GM18909 (cell line): Measurements from ENCODE around the gene DHRS13.
"Not testable (repeated sequence)": the region's sequence is repeated elsewhere in the genome, so short reads cannot be mapped to it uniquely, and the experiment has no call there.

Source experiments
- ATAC-seq: cut with Tn5 transposase; IDR thresholded peaks from one replicate; pipeline ENCODE4 v1.9.1; 2021; ENCODE audit warnings: mild to moderate bottlenecking; ENCODE audit not compliant: unreplicated experiment, poor library complexity

Gene DHRS13

GRCh38 chr17:28937044-28937729 lies 34.3 kb upstream of the DHRS13 start:
- ATAC-seq = no peak

DNA sequence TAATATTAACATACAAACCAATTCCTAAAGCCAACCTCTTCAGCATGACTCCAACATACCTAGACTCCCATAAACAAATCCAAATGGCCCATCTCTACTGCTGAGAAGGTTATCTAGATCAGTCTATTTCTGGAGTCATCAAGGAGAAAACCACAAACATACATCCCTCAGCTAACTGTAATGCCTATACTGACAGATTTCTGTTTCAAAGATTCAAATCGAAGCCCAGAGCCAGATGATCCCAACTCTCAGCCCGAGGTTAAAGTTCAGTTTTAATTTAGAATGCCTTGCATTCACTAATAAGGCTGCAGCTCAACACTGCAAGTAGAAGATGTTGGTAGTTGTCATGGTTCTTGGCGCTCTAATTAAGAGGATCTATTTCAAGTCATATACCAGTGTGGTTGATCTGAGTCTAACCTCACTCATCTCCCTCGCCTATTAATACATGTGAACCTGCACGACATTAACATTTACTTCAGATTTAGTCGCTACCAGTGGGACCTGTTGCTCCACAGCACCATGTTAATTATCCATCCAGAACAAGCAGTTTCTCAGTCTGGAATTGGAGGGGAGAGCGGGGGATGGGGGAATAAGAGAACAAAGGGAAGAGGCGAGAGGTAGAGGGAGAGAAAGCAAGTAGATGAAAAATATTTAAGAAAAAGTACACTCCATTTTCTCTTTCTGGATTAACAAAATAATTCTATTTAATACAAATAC lies 33.0 kb upstream of the DHRS13 start:
- ATAC-seq = no peak

DNA sequence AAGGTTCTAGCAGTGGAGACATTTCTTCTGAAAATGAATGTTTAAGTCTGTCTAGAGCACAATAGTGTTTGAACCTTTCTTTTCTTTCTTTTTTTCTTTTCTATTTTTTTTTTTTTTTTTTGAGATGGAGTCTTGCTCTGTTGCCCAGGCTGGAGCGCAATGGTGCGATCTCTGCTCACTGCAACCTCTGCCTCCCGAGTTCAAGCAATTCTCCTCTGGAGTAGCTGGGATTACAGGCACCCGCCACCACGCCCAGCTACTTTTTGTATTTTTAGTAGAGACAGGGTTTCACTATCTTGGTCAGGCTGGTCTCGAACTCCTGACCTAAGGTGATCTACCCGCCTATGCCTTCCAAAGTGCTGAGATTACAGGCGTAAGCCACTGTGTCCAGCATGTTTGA lies 31.6 kb upstream of the DHRS13 start:
- ATAC-seq = not testable (repeated sequence)

DNA sequence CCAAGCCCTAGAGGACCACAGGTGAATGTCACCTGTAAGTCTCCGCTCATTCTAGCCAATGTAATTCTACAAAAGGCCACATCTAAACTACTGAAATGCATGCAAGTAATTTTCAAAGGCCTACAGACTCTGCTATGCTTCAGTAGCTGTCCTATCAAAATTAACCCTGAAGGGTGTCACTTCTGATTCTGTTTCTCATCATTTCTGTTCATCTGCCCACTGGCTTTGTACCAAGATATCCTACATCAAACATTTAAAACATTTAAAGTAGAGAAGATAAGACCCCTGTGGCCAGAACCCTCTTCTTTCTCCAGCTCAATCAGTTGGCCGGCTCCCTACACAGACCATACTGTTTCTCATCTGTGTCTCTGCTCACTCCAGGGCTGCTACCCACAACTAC lies 26.9 kb upstream of the DHRS13 start:
- no peak for ATAC-seq

DNA sequence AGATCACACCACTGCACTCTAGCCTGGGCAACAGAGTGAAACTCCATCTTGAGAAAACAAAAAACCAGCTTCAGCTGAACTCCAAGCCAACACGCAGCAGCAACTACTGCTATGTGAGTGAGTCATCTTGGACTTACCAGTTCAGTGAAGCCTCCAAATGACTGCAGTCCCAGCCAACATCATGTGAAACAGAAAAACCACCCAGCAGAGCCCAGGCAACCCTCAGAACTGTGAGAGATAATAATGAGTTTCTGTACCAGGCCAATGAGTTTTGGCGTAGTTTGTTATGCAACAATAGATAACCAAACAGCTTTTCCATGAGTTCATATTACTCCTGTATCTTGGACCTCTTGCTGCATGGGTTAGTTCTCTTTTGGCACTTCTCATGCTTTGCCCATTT lies 25.2 kb upstream of the DHRS13 start:
- no peak for ATAC-seq

GRCh38 chr17:28926786-28927185 lies 23.9 kb upstream of the DHRS13 start:
- no peak for ATAC-seq

- no peak for ATAC-seq
These were observed 23.5 kb upstream of the DHRS13 start for GRCh38 chr17:28926366-28926765.

DNA sequence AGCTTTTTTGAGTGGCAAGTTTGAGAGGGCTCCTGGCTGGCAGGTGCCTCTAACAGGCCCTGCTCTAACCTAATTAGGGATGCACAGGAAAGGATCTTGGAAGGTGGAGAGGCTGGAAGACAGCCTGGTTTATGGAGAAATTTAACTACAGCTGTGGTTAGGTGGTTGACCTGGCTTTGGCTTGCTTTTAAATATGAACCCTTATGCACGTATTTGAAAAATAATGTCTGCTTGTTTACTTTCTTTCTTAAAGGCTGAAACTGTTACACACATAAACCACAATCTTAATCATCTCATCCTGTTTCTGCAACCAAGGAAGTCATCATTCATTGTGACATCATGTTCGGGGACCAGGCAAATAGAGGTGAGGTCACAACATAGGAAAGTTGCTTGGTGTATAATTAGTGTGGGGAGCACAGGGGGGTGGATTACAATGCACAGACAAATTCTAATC lies 23.1 kb upstream of the DHRS13 start:
- ATAC-seq = no peak

DNA sequence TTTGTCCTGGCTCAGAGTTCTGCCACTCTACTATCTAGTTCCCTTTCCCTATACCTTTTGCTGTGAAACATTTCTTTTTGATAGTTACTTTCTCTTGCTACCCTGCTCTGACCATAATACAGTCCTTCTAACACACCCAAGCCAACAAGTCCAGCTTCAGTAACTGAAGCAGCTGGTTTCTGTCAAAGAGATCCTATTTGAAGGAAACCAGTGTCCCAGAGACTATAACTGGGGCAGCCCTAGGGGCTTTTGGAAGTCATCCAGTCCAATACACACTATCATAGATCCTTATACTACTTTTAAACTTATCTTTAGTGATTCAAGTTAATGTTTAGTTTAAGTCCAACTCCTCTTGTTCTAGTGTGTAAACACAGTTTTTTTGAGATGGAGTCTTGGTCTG lies 17.3 kb upstream of the DHRS13 start:
- ATAC-seq = no peak

DNA sequence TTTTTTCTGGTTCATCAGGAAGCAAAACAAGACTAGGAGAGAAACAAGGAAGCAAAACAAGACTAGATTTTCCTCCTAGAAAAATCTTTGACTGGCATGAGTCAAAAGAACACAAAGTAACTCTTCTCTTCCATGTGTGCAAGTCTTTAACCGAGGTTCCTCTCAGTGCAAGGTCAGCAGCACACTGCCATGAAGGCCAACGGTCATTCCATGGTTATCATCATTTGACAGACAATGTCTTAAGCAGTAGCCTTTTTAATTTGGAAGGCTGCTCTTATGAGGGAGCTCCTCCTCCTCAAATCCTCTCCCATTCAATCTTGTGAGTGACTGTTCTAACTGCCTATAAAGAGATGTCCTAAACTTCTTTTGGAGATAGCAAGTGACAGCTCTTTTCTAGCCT lies 15.4 kb upstream of the DHRS13 start:
- no peak for ATAC-seq

- no peak for ATAC-seq
These were observed 14.6 kb upstream of the DHRS13 start for GRCh38 chr17:28917465-28917864.

DNA sequence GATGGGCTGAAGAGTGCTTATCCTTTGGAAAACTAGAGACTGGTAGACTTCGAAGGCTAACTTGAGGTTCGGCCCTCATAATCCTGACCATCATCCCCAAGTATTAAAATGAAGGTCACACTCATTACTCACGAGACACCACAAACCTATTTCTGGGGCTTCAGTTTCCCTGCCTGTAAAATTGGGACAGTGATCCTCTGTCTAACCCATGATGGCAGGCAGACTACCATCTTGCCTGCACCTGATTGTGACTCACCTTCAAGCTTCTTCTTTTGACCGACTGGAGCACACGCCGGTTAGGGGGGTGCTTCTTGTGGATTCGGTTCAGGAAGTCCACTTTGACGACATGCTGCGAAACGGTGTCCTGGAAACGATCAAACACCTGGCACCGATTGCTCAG lies 14.2 kb upstream of the DHRS13 start:
- ATAC-seq = no peak

DNA sequence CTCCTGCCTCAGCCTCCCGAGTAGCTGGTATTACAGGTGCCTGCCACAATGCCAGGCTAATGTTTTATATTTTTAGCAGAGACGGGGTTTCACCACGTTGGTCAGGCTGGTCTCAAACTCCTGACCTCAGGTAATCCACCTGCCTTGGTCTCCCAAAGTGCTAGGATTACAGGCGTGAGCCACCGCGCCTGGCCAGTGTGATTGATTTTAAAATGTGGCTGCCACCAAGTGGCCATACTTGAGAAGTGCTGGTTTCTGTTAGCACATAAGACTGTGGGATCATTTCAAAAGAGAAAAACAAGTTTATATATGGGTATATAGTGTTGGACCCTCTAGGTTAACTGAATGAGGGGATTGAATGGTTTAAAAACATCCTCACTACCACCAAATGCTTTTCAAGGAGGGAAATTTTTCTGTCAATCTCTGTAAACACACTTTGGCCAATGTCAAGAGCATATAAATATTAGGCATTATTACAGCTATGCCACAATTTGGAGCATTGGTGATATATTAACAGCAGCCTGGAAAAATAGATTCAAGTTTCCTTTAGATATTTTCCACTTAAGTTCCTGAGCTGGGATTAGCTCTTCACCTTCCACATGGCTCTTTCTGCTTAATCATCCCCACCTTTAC lies 13.5 kb upstream of the DHRS13 start:
- ATAC-seq = no peak

- ATAC-seq = no peak
These were observed 10.1 kb upstream of the DHRS13 start for GRCh38 chr17:28912938-28913333.

- no peak for ATAC-seq
These were observed 9.5 kb upstream of the DHRS13 start for GRCh38 chr17:28912281-28912937.

- ATAC-seq = no peak
These were observed 8.6 kb upstream of the DHRS13 start for GRCh38 chr17:28911411-28912045.

GRCh38 chr17:28910534-28910933 lies 7.7 kb upstream of the DHRS13 start:
- no peak for ATAC-seq

GRCh38 chr17:28908640-28909167 lies 5.8 kb upstream of the DHRS13 start:
- ATAC-seq = no peak

DNA sequence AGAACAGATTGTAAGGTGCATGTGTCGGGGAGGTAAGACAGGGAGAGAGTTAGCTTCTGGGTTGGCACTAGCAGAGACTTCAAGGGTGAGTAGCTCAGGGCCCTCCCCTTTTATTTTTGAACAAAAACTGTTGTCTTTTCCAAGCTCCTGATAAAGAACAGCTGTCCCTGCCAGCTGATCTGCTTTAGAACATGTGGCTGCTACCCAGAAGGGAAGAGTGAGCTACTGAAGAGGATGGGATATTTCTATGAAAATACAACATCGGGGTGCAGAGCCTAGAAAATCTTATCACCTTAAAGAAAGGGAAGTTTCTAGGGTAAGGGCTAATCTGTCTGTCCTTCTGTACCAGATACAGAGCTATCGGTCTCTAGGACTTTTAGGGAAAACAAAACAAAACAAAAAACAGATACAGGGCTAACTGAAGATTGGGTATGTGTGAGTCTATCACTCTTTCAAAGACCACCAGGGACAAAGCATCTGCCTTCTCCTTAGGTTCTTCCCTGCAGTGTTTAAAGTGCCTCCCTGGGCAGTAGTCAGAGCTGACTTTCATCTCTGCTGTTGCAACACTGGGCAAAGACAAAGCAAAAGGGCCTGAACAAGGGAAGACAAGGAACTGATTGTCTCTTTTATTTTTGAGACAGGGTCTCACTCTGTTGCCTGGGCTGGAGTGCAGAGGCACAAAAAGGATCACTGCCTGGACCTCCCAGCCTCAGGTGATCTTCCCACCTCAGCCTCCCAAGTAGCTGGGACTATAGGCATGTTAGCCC lies 5.0 kb upstream of the DHRS13 start:
- no peak for ATAC-seq
